HepG2 (cell line): ENCODE results near the gene TTLL10. TPM values are rescaled to one million over a fixed set of nuclear protein-coding genes. Genes with fewer than 3 reads are reported as not detected.

Experiments used
- CCAR2 ChIP-seq: fragments of 200-400 bp; formaldehyde crosslinking; optimal IDR thresholded peaks from 2 replicates; pipeline ENCODE3; 2018; ENCODE audit warnings: low read depth, mild to moderate bottlenecking, low read length, moderate library complexity
- CHCHD3 ChIP-seq: sonication (generic); formaldehyde crosslinking; IDR thresholded peaks from 2 replicates; pipeline ENCODE4 v1.8.0; 2022; ENCODE audit warnings: mild to moderate bottlenecking, missing genetic modification reagents, moderate library complexity
- DRAP1 ChIP-seq: IDR thresholded peaks from 2 replicates; pipeline ENCODE4 v1.6.1; 2016; ENCODE audit warnings: missing genetic modification reagents, missing compliant biosample characterization
- GMEB2 ChIP-seq: IDR thresholded peaks from 2 replicates; pipeline ENCODE4 v1.6.1; 2016; ENCODE audit warnings: missing biosample characterization, missing genetic modification reagents, low read depth
- HDAC1 ChIP-seq: sonication (generic); formaldehyde crosslinking; IDR thresholded peaks from 2 replicates; pipeline ENCODE4 v1.5.1; 2020; ENCODE audit warnings: mild to moderate bottlenecking, missing genetic modification reagents
- HIC2 ChIP-seq: sonication (generic); formaldehyde crosslinking; IDR thresholded peaks from 2 replicates; pipeline ENCODE4 v1.9.0; 2022; ENCODE audit warnings: low read depth, missing genetic modification reagents
- IRX3 ChIP-seq: sonication (generic); formaldehyde crosslinking; IDR thresholded peaks from 2 replicates; pipeline ENCODE4 v1.8.1; 2023; ENCODE audit warnings: mild to moderate bottlenecking, low read depth, missing genetic modification reagents, borderline replicate concordance
- KDM5B ChIP-seq: sonication (generic); formaldehyde crosslinking; IDR thresholded peaks from 2 replicates; pipeline ENCODE4 v1.4.0; 2020; ENCODE audit warnings: missing genetic modification reagents, mild to moderate bottlenecking, borderline replicate concordance
- MAF1 ChIP-seq: sonication (generic); formaldehyde crosslinking; IDR thresholded peaks from 2 replicates; pipeline ENCODE4 v1.5.0; 2020; ENCODE audit warnings: missing genetic modification reagents, borderline replicate concordance
- MAFG ChIP-seq: sonication (generic); formaldehyde crosslinking; IDR thresholded peaks from 2 replicates; pipeline ENCODE4 v1.5.1; 2020; ENCODE audit warnings: mild to moderate bottlenecking, missing genetic modification reagents
- MNT ChIP-seq: fragments of 450-650 bp; IDR thresholded peaks from 2 replicates; pipeline ENCODE4 v1.6.1; 2016
- NR1H2 ChIP-seq: sonication (generic); formaldehyde crosslinking; IDR thresholded peaks from 2 replicates; pipeline ENCODE4 v1.8.1; 2022; ENCODE audit warnings: low read depth, missing genetic modification reagents, borderline replicate concordance
- PHF5A ChIP-seq: IDR thresholded peaks from one replicate; pipeline ENCODE4 v1.6.1; 2018; ENCODE audit warnings: low read depth, missing genetic modification reagents; ENCODE audit not compliant: unreplicated experiment
- SPEN ChIP-seq: sonication (generic); formaldehyde crosslinking; IDR thresholded peaks from 2 replicates; pipeline ENCODE4 v1.5.1; 2020; ENCODE audit warnings: low read depth, mild to moderate bottlenecking, missing genetic modification reagents
- STAT5B ChIP-seq: sonication (generic); formaldehyde crosslinking; IDR thresholded peaks from 2 replicates; pipeline ENCODE4 v1.4.0; 2020; ENCODE audit warnings: missing genetic modification reagents
- XRCC5 ChIP-seq: fragments of 200-400 bp; formaldehyde crosslinking; optimal IDR thresholded peaks from 2 replicates; pipeline ENCODE3; 2017; ENCODE audit warnings: mild to moderate bottlenecking, low read length
- ZFP62 ChIP-seq: sonication (generic); formaldehyde crosslinking; IDR thresholded peaks from 2 replicates; pipeline ENCODE4 v1.4.0; 2020; ENCODE audit warnings: missing genetic modification reagents
- ZNF350 ChIP-seq: sonication (generic); formaldehyde crosslinking; IDR thresholded peaks from 2 replicates; pipeline ENCODE4 v1.4.0; 2020; ENCODE audit warnings: mild to moderate bottlenecking, low read depth, missing genetic modification reagents, borderline replicate concordance
- ZNF484 ChIP-seq: sonication (generic); formaldehyde crosslinking; IDR thresholded peaks from 2 replicates; pipeline ENCODE4 v1.5.1; 2020; ENCODE audit warnings: mild to moderate bottlenecking, low read depth, missing genetic modification reagents, borderline replicate concordance
- ZNF496 ChIP-seq: sonication (generic); formaldehyde crosslinking; IDR thresholded peaks from 2 replicates; pipeline ENCODE4 v1.8.1; 2023; ENCODE audit warnings: mild to moderate bottlenecking, moderate library complexity, missing genetic modification reagents; ENCODE audit not compliant: insufficient replicate concordance
- ZNF501 ChIP-seq: sonication (generic); formaldehyde crosslinking; IDR thresholded peaks from 2 replicates; pipeline ENCODE4 v1.5.1; 2020; ENCODE audit warnings: mild to moderate bottlenecking, moderate library complexity, missing genetic modification reagents
- ZNF546 ChIP-seq: sonication (generic); formaldehyde crosslinking; conservative IDR thresholded peaks from 2 replicates; pipeline ENCODE4 v1.8.1; 2023; ENCODE audit warnings: mild to moderate bottlenecking, missing genetic modification reagents
- ZNF577 ChIP-seq: sonication (generic); formaldehyde crosslinking; IDR thresholded peaks from 2 replicates; pipeline ENCODE4 v1.4.0; 2020; ENCODE audit warnings: mild to moderate bottlenecking, low read depth, missing genetic modification reagents, borderline replicate concordance
- ZNF674 ChIP-seq: sonication (generic); formaldehyde crosslinking; IDR thresholded peaks from 2 replicates; pipeline ENCODE4 v1.5.0; 2020; ENCODE audit warnings: low read depth, mild to moderate bottlenecking, missing genetic modification reagents
- ZNF749 ChIP-seq: sonication (generic); formaldehyde crosslinking; IDR thresholded peaks from 2 replicates; pipeline ENCODE4 v1.8.0; 2022; ENCODE audit warnings: mild to moderate bottlenecking, missing genetic modification reagents, moderate library complexity, borderline replicate concordance
- polyA plus RNA-seq, 8 experiments: library from polyadenylated mRNA; depleted of rRNA in 3 of 8; stranded (reverse) in 7 of 8; unstranded in 1 of 8; fragments of >200 nt; fragmentation: Illumina TruSeq in 4 of 8; extraction: Trizol in 4 of 8; gene quantifications; 2 replicates each; pipeline versions ENCODE4 v1.2.1 to v1.2.3, GENCODE V29; 2011 to 2016; ENCODE audit warnings: low read depth in 4 of 8, missing spikeins in 1 of 8, mixed read lengths in 1 of 8; ENCODE audit not compliant: insufficient read depth in 1 of 8
- total RNA-seq, 5 experiments: library from RNA; depleted of rRNA; stranded (reverse); fragments of >200 nt; fragmentation: Illumina TruSeq; extraction: Trizol; gene quantifications; 2 replicates each; pipeline ENCODE4 v1.2.3, GENCODE V29; 2016; ENCODE audit warnings: low read depth in 1 of 5

TTLL10 gene
- total and polyA plus RNA-seq, 2 of the 13 experiments (the other 11 are each of a cell fraction or from before 2014, with no cell fraction given): not detected

- TF ChIP-seq CHCHD3 (CRISPR knock-in tag): 0 out of 2 replicates have a peak, but pooled peaks have one; percentile 43
- TF ChIP-seq ZFP62 (CRISPR knock-in tag): no peak
- no peak for TF ChIP-seq MNT
- no peak for TF ChIP-seq KDM5B
- peak; percentile 46; the same call in 1 of the 2 replicates for TF ChIP-seq HDAC1 (CRISPR knock-in tag)
- TF ChIP-seq STAT5B (CRISPR knock-in tag): no peak
- TF ChIP-seq CCAR2: no peak
- peak; percentile 82 for TF ChIP-seq ZNF546 (CRISPR knock-in tag)
- TF ChIP-seq ZNF496 (CRISPR knock-in tag): no peak
- no peak for TF ChIP-seq ZNF674 (CRISPR knock-in tag)
- no peak for TF ChIP-seq MAF1
- peak; percentile 39; the same call in 1 of the 2 replicates for TF ChIP-seq HIC2 (CRISPR knock-in tag)
- TF ChIP-seq NR1H2 (CRISPR knock-in tag): no peak
- no peak for TF ChIP-seq MAFG (CRISPR knock-in tag)
- peak; percentile 4 for TF ChIP-seq XRCC5
- TF ChIP-seq ZNF501 (CRISPR knock-in tag): peak; percentile 48
- peak; percentile 18 for TF ChIP-seq ZNF350 (CRISPR knock-in tag)
- TF ChIP-seq PHF5A (CRISPR knock-in tag): no peak
- no peak for TF ChIP-seq ZNF484
- TF ChIP-seq SPEN (CRISPR knock-in tag): peak; percentile 30; the same call in 1 of the 2 replicates
- no peak for TF ChIP-seq ZNF749
- TF ChIP-seq ZNF577 (CRISPR knock-in tag): no peak
- TF ChIP-seq DRAP1 (CRISPR knock-in tag): no peak
- no peak for TF ChIP-seq IRX3 (CRISPR knock-in tag)
- no peak for TF ChIP-seq GMEB2 (CRISPR knock-in tag)
Measured at GRCh38 chr1:1164701-1165451, 8.8 kb upstream of the TTLL10 start (continued).
